Thoracic aorta (tissue), 2 donors: ENCODE measurements around the gene NPLOC4. TPM values are rescaled to one million over a fixed set of nuclear protein-coding genes. Genes with fewer than 3 reads are reported as not detected.

Experiments
- ATAC-seq: fragments of 150-250 bp; one replicate; pipeline ENCODE4 v1.8.0; 2017; ENCODE audit warnings: low read depth; ENCODE audit not compliant: insufficient number of reproducible peaks, low FRiP score
- DNase-seq: peaks from one replicate; pipeline ENCODE4 v3.0.0-alpha.2; 2020; ENCODE audit warnings: low spot score
- H3K27ac ChIP-seq, 2 donors: fragments of 200-600 bp; sonication (generic); 1 replicate in 1 of 2; 2 replicates in 1 of 2; pipeline ENCODE4 v1.5.1; 2016; ENCODE audit warnings: mild to moderate bottlenecking in 2 of 2, moderate library complexity in 2 of 2
- H3K27me3 ChIP-seq: fragments of 200-600 bp; sonication (generic); replicated peaks from 2 replicates; pipeline ENCODE4 v1.6.0; 2016; ENCODE audit warnings: mild to moderate bottlenecking; ENCODE audit not compliant: insufficient read depth
- H3K36me3 ChIP-seq: fragments of 200-600 bp; sonication (generic); one replicate; pipeline ENCODE4 v1.5.1; 2016
- H3K4me1 ChIP-seq, 2 donors: fragments of 200-600 bp; sonication (generic); 1 replicate in 1 of 2; 2 replicates in 1 of 2; pipeline versions ENCODE4 v1.5.1 to v1.6.0; 2016; ENCODE audit warnings: low read depth in 2 of 2, mild to moderate bottlenecking in 1 of 2; ENCODE audit not compliant: control insufficient read depth in 1 of 2
- H3K4me3 ChIP-seq: fragments of 200-600 bp; sonication (generic); 2 replicates; pipeline ENCODE4 v1.5.1; 2016; ENCODE audit warnings: mild to moderate bottlenecking
- H3K9me3 ChIP-seq: fragments of 200-600 bp; sonication (generic); 2 replicates; pipeline ENCODE4 v1.5.1; 2016
- total RNA-seq, 2 donors: library from RNA; depleted of rRNA; stranded (reverse); fragments of >200 nt; gene quantifications; one replicate each; pipeline versions ENCODE4 v1.1.0 to v1.2.3, GENCODE V29; 2016
- TF ChIP-seq, protein P1 (sequence below): fragments of 200-600 bp; sonication (generic); IDR thresholded peaks from one replicate; pipeline ENCODE4 v1.5.1; 2019; ENCODE audit warnings: antibody characterized with exemption

Gene NPLOC4
- total RNA-seq, 2 donors from 2014 or later, result 77.3 to 105 TPM

DNA sequence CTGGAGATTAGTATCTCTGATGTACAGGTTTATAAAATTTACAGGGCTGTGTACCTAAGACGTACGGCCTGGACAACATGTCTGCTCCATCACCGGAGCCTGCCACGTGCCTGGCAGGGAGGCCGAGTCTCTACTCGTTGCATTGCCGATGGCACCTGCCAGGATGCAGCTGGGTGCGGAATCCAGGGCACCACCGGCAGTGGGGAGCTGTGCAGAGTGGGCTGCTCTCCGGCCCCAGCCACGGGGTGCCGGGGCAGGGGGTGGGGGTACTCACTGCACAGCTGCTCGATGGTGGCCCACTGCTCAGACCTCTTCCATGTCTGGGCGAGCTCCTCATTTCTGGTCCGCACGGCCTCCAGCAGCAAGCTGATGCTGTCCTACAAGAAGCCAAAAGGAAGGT, 71.7 kb downstream of the NPLOC4 start:
- peak overlapping the region; percentile 93 to 96 for H3K27ac ChIP-seq
- TF ChIP-seq, protein P1, sequence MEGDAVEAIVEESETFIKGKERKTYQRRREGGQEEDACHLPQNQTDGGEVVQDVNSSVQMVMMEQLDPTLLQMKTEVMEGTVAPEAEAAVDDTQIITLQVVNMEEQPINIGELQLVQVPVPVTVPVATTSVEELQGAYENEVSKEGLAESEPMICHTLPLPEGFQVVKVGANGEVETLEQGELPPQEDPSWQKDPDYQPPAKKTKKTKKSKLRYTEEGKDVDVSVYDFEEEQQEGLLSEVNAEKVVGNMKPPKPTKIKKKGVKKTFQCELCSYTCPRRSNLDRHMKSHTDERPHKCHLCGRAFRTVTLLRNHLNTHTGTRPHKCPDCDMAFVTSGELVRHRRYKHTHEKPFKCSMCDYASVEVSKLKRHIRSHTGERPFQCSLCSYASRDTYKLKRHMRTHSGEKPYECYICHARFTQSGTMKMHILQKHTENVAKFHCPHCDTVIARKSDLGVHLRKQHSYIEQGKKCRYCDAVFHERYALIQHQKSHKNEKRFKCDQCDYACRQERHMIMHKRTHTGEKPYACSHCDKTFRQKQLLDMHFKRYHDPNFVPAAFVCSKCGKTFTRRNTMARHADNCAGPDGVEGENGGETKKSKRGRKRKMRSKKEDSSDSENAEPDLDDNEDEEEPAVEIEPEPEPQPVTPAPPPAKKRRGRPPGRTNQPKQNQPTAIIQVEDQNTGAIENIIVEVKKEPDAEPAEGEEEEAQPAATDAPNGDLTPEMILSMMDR, result no peak
- no peaks in the 10 kb centered on the region for H3K9me3 ChIP-seq
- no peaks in the 10 kb centered on the region for H3K27me3 ChIP-seq
- ATAC-seq (no peak), DNase-seq (no peak)
- H3K4me1 ChIP-seq, result peaks cover 45 to 71% of the 10 kb centered on the region in 2 donors
- peak overlapping the region; percentile 64 for H3K4me3 ChIP-seq
- peaks cover 27% of the 10 kb centered on the region for H3K36me3 ChIP-seq

DNA sequence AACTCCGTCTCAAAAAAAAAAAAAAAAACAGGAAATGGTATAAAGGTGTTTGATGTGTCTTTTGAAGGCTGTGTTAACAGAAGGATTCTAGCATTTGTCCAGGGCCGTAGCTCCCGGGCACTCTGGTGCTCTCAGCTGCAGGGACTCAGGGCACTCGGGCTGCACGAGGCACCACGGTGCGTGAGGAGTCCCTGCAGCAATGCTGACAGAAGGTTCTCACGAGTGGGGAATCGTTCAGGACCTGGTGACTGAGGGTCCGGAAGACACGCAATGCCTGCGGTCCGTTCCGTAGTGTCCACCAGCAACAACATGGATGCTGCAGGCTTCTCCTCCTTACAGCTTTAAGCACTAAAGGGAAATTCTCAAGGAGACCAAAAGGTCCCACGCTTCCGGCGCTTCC, 72.1 kb downstream of the NPLOC4 start:
- H3K27ac ChIP-seq, result peak overlapping the region; percentile 93 to 96

DNA sequence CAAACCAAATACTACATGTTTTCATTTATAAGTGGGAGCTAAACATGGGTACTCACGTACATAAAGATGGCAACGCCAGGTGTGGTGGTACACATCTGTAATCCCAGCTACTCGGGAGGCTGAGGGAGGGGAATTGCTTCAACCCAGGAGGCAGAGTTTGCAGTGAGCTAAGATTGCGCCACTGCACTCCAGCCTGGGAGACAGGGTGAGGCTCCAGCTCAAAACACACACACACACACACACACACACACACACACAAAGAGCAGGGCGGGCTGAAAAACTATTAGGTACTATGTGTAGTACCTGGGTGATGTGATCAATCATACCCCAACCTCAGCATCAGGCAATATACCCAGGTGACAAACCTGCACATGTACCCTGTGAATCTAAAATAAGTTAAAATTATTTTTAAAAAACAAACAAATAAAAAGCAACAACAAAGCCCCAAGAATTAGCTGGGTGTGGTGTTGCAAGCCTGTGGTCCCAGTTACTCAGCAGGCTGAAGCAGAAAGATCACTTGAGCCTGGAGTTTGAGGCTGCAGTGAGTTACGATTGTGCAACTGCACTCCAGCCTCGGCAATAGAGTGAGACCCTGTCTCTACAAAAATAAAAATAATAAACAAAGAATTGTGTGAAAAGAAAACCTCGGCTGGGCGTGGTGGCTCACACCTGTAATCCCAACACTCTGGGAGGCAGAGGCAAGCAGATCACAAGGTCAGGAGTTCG, 72.9 kb downstream of the NPLOC4 start:
- TF ChIP-seq, protein P1, result no peak
- H3K36me3 ChIP-seq, result peaks cover 25% of the 10 kb centered on the region
- DNase-seq, result no peak
- peaks cover 45 to 75% of the 10 kb centered on the region in 2 donors for H3K4me1 ChIP-seq
- ATAC-seq, result no peak
- H3K9me3 ChIP-seq, result no peaks in the 10 kb centered on the region
- H3K27me3 ChIP-seq, result no peaks in the 10 kb centered on the region
- peak overlapping the region; percentile 93 to 96 for H3K27ac ChIP-seq
- H3K4me3 ChIP-seq, result peak overlapping the region; percentile 64

More for the DNA sequence above, 72.1 kb downstream of the NPLOC4 start:
- Histone ChIP-seq H3K4me3 (peak overlapping the region; percentile 64), H3K36me3 (peaks cover 23% of the 10 kb centered on the region), H3K9me3 (no peaks in the 10 kb centered on the region), H3K4me1 (peaks cover 45 to 71% of the 10 kb centered on the region in 2 donors), H3K27me3 (no peaks in the 10 kb centered on the region)
- DNase-seq (no peak), ATAC-seq (no peak)
- TF ChIP-seq, protein P1, result no peak

DNA sequence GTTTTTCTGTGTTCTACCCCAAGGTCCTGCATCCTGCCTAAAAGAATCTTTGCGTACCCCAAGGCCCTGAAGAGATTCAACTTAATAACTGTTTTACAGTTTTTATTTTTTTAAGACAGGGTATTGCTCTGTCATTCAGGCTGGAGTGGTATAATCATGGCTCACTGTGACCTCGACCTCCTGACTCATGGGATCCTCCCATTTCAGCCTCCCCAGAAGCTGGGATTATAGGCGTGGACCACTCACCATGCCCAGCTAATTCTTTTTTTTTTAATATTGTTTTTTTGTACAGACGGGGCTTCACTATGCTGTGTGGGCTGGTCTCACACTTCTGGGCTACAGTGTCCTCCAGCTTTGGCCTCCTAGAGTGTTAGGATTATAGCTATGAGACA, 75.4 kb downstream of the NPLOC4 start:
- Histone ChIP-seq H3K36me3 (peaks cover 48% of the 10 kb centered on the region), H3K4me3 (no peak overlapping the region), H3K9me3 (no peaks in the 10 kb centered on the region), H3K27ac (peak overlapping the region in 1 of 2 donors; percentile 0), H3K4me1 (peaks cover 32 to 63% of the 10 kb centered on the region in 2 donors), H3K27me3 (no peaks in the 10 kb centered on the region)
- TF ChIP-seq, protein P1, result no peak
- no peak for DNase-seq
- no peak for ATAC-seq

DNA sequence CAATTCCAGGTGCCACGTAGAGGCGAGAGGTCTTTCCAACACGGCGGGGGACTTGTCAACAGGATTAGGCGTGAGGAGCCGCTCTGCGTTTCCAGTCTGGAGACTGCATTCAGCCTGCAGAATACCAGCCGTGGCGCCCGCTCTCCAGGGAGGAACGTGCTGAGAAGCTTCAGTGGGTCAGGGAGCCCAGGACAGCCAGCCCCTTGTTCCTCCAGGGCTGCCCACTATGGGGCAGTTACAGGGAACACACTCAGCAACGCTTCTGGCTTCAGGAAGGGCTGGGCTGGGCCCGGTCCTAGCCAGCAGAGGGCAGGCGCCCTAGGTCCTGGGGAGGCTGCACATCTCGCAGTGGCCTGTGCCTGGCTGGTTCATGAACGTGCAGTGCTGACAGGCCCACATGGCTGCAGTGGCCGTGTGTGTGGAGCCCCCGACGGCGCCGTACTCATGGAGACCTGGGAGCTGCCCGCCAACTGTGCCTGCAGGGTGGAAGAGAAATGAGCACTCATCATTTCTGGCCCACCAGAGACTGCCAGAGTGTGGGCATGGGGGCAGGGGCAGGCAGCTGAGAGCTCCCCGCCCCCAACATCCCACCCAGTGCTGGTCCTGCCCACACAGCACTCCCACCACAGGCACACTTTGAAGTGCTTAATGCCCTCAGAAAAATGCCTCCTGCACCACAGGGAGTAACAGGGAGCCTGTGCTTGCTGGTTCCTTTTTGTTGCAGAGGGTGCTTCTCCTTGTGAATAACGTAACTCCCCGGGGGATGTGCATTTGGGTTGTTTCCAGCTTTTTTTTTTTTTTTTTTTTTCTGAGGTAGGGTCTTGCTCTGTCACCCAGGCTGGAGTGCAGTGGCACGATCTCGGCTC, 77.7 kb downstream of the NPLOC4 start:
- DNase-seq, result no peak
- H3K4me1 ChIP-seq, result peaks cover 20 to 52% of the 10 kb centered on the region in 2 donors
- H3K27me3 ChIP-seq, result no peaks in the 10 kb centered on the region
- ATAC-seq, result no peak
- H3K36me3 ChIP-seq, result peaks cover 49% of the 10 kb centered on the region
- H3K9me3 ChIP-seq, result no peaks in the 10 kb centered on the region
- H3K4me3 ChIP-seq, result no peak overlapping the region
- TF ChIP-seq, protein P1, result no peak
- no peak overlapping the region for H3K27ac ChIP-seq
